ENCODE results near the gene CARS1. TPM values are rescaled to one million over a fixed set of nuclear protein-coding genes. Genes with fewer than 3 reads are reported as not detected.

Gene CARS1
- total and polyA plus RNA-seq, 2 experiments from 2014 or later = 72.9 to 95.9 TPM

DNA sequence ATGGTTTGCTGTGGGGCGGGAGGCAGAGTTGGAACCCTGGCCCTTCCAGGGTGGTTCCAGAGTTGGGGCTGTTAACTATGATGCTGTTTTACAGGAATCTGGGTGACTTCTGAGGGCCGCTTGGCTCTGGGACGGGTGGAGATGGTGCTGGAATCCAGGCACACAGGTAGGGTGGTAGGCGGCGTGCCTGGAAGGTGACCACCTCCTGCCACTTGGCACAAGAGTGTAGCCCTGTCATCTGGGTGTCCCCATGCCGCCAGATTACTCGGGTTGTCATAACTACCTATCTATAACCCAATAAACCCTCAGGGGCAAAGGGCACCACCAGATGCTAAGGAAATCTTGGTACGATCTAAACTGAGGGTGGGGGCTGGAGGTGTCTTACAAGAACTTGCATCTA lies 1.3 kb downstream of the CARS1 start:
- Histone ChIP-seq H3F3A (replicated peaks; ENCODE audit: low read depth) (no peaks in the 10 kb centered on the region; the same call in 1 of the 2 replicates), H2AFZ (no peak overlapping the region), H3K4me2 (peak overlapping the region; percentile 97), H3K9me2 (ENCODE audit: insufficient read depth) (no peaks in the 10 kb centered on the region), H4K20me1 (replicated peaks; ENCODE audit: insufficient read depth) (peaks cover 42% of the 10 kb centered on the region), H3K36me3 (ENCODE audit: insufficient read depth) (peaks cover 10% of the 10 kb centered on the region), H3K4me3 (peak overlapping the region; percentile 97), H3K27me3 (ENCODE audit: insufficient read depth) (no peaks in the 10 kb centered on the region), H3K27ac (ENCODE audit: low read depth) (peak overlapping the region; percentile 39; the same call in 1 of the 2 replicates), H3K79me2 (replicated peaks; ENCODE audit: insufficient read depth) (peaks cover 61% of the 10 kb centered on the region), H3K4me1 (ENCODE audit: insufficient read depth) (peaks cover 31% of the 10 kb centered on the region)
- H3K36me3 Mint-ChIP-seq (ENCODE audit: low read depth) = peaks cover 35% of the 10 kb centered on the region
- TF ChIP-seq CTCF (conservative IDR thresholded peaks at IDR 0.05; ENCODE audit: low read depth in 2 of 2) (no peak), POLR2AphosphoS5 (IDR thresholded peaks at IDR 0.05; ENCODE audit: low read depth) (no peak), EZH2 (IDR thresholded peaks at IDR 0.05; ENCODE audit: low read depth, unreplicated experiment) (no peak), STAT1 (IDR thresholded peaks at IDR 0.05; ENCODE audit: unreplicated experiment) (no peak), ZNF331 (CRISPR knock-in tag; IDR thresholded peaks at IDR 0.05; ENCODE audit: low read depth) (no peak), ZNF114 (CRISPR knock-in tag; IDR thresholded peaks at IDR 0.05) (no peak), REST (IDR thresholded peaks at IDR 0.05; ENCODE audit: unreplicated experiment) (no peak), JUNB (IDR thresholded peaks at IDR 0.05; ENCODE audit: unreplicated experiment) (no peak), CREB1 (CRISPR knock-in tag; IDR thresholded peaks at IDR 0.05; ENCODE audit: low read depth) (no peak), EZH2phosphoT487 (IDR thresholded peaks at IDR 0.05; ENCODE audit: unreplicated experiment) (no peak), NANOG (IDR thresholded peaks at IDR 0.05; ENCODE audit: borderline replicate concordance) (no peak)
- TF ChIP-seq, protein P1, sequence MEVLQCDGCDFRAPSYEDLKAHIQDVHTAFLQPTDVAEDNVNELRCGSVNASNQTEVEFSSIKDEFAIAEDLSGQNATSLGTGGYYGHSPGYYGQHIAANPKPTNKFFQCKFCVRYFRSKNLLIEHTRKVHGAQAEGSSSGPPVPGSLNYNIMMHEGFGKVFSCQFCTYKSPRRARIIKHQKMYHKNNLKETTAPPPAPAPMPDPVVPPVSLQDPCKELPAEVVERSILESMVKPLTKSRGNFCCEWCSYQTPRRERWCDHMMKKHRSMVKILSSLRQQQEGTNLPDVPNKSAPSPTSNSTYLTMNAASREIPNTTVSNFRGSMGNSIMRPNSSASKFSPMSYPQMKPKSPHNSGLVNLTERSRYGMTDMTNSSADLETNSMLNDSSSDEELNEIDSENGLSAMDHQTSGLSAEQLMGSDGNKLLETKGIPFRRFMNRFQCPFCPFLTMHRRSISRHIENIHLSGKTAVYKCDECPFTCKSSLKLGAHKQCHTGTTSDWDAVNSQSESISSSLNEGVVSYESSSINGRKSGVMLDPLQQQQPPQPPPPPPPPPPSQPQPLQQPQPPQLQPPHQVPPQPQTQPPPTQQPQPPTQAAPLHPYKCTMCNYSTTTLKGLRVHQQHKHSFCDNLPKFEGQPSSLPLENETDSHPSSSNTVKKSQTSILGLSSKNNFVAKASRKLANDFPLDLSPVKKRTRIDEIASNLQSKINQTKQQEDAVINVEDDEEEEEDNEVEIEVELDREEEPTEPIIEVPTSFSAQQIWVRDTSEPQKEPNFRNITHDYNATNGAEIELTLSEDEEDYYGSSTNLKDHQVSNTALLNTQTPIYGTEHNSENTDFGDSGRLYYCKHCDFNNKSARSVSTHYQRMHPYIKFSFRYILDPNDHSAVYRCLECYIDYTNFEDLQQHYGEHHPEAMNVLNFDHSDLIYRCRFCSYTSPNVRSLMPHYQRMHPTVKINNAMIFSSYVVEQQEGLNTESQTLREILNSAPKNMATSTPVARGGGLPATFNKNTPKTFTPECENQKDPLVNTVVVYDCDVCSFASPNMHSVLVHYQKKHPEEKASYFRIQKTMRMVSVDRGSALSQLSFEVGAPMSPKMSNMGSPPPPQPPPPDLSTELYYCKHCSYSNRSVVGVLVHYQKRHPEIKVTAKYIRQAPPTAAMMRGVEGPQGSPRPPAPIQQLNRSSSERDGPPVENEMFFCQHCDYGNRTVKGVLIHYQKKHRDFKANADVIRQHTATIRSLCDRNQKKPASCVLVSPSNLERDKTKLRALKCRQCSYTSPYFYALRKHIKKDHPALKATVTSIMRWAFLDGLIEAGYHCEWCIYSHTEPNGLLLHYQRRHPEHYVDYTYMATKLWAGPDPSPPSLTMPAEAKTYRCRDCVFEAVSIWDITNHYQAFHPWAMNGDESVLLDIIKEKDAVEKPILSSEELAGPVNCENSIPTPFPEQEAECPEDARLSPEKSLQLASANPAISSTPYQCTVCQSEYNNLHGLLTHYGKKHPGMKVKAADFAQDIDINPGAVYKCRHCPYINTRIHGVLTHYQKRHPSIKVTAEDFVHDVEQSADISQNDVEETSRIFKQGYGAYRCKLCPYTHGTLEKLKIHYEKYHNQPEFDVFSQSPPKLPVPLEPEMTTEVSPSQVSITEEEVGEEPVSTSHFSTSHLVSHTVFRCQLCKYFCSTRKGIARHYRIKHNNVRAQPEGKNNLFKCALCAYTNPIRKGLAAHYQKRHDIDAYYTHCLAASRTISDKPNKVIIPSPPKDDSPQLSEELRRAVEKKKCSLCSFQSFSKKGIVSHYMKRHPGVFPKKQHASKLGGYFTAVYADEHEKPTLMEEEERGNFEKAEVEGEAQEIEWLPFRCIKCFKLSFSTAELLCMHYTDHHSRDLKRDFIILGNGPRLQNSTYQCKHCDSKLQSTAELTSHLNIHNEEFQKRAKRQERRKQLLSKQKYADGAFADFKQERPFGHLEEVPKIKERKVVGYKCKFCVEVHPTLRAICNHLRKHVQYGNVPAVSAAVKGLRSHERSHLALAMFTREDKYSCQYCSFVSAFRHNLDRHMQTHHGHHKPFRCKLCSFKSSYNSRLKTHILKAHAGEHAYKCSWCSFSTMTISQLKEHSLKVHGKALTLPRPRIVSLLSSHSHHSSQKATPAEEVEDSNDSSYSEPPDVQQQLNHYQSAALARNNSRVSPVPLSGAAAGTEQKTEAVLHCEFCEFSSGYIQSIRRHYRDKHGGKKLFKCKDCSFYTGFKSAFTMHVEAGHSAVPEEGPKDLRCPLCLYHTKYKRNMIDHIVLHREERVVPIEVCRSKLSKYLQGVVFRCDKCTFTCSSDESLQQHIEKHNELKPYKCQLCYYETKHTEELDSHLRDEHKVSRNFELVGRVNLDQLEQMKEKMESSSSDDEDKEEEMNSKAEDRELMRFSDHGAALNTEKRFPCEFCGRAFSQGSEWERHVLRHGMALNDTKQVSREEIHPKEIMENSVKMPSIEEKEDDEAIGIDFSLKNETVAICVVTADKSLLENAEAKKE (CRISPR knock-in tag; IDR thresholded peaks at IDR 0.05) = no peak
- TF ChIP-seq, protein P2, sequence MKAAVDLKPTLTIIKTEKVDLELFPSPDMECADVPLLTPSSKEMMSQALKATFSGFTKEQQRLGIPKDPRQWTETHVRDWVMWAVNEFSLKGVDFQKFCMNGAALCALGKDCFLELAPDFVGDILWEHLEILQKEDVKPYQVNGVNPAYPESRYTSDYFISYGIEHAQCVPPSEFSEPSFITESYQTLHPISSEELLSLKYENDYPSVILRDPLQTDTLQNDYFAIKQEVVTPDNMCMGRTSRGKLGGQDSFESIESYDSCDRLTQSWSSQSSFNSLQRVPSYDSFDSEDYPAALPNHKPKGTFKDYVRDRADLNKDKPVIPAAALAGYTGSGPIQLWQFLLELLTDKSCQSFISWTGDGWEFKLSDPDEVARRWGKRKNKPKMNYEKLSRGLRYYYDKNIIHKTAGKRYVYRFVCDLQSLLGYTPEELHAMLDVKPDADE (IDR thresholded peaks at IDR 0.05) = no peak
- DNase-seq (ENCODE audit: low spot score) (no peak), ATAC-seq (no peak)
- peaks cover 54% of the 10 kb centered on the region for H3K4me1 Mint-ChIP-seq
- H3K4me3 Mint-ChIP-seq = peak overlapping the region; percentile 90
- H3K9me3 Mint-ChIP-seq = no peaks in the 10 kb centered on the region
- 0 out of 2 replicates have a peak overlapping the region, but pooled peaks have one; percentile 59 for H3K27ac Mint-ChIP-seq
- H3K27me3 Mint-ChIP-seq (ENCODE audit: insufficient read depth, low read depth, poor library complexity) = peaks cover 20% of the 10 kb centered on the region

Data from GM23338 (cell line).